CD4-positive, alpha-beta T cell treated with Interleukin-17A for 4 hours (primary cell): ENCODE data around the gene PTPRJ.

Experiments
- DNase-seq: peaks from one replicate; pipeline ENCODE4 v3.0.0-alpha.2; 2020; ENCODE audit warnings: mixed read lengths

PTPRJ gene

DNA sequence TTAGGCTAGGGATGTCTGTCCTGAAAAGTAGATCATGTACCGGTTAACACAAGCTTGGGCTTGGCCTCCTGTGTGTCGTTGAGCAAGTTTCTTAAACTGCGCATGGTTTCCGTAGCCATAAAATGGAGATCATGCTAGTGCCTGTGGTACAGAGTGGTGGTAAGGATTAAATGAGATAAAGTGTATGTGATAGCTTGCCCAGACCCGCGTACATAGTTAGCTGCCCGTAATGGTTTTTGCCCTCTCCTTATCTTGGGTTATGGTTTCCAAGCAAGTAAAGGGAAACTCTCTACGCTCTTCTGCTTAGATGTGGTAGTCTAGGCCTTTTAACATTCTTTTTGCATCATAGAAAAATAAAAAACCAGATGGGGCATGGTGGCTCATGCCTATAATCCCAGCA lies 11.0 kb upstream of the PTPRJ start:
- DNase-seq, result no peak

GRCh38 chr11:47971501-47971900 lies 8.9 kb upstream of the PTPRJ start:
- no peak for DNase-seq

DNA sequence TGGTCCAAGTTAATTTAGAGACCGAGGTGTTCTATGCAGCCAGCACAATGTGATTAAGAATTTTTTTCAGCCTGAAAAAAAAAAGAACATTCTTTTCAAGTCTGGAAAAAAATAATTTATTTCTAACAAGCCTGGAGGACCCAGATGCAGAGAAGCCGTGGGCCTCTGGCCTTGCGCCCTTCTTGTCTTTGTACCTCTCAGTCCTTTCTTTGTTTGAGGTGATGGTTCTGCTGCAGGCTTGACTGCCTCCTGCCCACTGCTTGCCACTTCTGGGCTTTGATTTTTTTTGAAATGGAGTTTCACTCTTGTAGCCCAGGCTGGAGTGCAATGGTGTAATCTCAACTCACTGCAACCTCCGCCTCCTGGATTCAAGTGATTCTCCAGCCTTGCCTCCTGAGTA lies 7.2 kb upstream of the PTPRJ start:
- DNase-seq, result no peak

DNA sequence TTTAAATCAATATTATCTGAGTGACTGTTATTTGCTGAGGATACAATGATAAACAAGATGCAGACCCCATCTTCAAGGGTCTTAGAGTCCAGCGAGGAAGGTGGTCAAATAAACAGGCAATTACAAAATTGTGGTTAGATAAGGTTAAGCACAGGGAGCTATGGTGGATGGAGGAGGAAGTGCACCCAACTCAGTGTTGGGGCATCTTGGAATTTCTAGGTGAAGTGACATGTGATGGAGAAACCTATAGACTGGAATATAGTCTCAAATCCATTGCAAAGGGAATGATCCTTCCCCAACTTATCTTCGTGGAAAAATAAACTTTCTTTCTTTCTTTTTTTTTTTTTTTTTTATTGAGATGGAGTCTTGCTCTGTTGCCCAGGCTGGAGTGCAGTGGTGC lies 3.4 kb upstream of the PTPRJ start:
- no peak for DNase-seq

- no peak for DNase-seq
Observed at GRCh38 chr11:47977623-47978022, 2.7 kb upstream of the PTPRJ start.

- DNase-seq, result no peak
Observed at GRCh38 chr11:47979378-47980087, 826 bp upstream of the PTPRJ start.

DNA sequence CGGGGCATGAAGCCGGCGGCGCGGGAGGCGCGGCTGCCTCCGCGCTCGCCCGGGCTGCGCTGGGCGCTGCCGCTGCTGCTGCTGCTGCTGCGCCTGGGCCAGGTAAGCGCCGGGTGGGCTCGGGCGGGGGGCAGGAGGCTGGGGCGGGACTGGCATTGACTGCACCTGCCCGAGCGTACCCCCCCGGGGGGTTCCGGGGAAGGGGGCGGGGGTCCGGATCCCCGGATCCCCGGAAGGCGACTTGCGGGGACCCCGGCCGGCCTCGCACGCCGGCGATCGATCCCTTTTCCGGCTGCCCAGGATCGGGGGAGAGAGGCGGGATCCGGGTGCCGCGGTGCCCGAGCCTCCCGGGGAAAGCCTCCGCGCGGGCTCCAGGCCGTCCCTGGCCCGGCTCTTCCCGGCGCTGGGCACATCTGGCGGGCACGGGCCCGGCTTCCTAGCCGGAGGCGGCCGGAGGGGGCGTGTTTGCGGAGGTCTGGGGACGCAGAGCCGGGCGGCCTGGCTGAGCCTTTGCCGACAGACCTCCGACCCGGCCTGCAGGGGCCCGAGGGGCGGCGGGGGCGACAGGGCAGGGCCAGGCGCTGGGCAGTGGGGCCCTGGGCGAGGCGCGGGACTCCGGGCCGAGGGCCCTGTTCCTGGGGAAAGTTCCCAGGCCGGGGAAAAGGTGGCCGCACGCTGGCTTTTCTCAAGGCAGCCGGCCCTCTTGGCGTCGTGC lies 705 bp downstream of the PTPRJ start:
- DNase-seq, result peak; percentile 43

GRCh38 chr11:47981667-47982404 lies 1.5 kb downstream of the PTPRJ start:
- peak; percentile 42 for DNase-seq

GRCh38 chr11:47982616-47983015 lies 2.3 kb downstream of the PTPRJ start:
- no peak for DNase-seq

- no peak for DNase-seq
Observed at GRCh38 chr11:47983464-47984397, 3.4 kb downstream of the PTPRJ start.

DNA sequence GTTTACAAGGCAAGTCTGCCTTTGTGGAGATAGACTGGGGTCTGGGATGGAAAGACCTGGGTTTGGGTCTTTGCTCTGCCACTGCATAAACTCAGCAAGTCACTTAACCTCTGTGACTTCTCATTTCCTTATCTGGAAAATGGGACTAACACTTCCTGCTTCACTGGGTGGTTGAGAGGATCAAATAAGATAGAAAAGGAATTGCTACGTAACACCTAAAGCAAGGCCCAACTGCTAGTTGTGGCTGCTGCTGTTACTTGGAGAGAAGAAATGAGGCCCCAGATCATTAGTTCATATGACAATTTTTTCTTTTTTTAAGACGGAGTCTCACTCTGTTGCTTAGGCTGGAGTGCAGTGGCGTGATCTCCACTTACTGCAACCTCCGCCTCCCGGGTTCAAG lies 5.9 kb downstream of the PTPRJ start:
- no peak for DNase-seq

GRCh38 chr11:47986742-47987141 lies 6.4 kb downstream of the PTPRJ start:
- DNase-seq, result no peak

DNA sequence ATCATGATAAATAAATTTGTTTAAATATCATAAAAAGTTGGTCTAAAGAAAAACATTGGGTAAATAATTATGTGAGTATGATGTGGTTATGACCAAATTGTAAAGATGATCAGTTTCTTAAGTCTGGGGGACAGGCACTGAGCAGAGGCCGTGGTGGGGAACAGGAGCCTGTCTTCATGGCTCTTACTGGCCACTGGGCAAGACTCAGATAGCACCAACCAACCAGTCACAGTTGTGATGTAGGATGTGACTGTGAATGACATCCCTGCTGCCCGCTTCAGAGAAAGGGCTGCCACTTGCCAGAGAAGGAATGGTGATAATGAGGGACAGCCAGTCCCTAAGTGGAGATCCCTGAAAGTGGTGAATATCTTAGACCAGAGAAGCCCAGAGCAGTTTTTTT lies 7.0 kb downstream of the PTPRJ start:
- no peak for DNase-seq

DNA sequence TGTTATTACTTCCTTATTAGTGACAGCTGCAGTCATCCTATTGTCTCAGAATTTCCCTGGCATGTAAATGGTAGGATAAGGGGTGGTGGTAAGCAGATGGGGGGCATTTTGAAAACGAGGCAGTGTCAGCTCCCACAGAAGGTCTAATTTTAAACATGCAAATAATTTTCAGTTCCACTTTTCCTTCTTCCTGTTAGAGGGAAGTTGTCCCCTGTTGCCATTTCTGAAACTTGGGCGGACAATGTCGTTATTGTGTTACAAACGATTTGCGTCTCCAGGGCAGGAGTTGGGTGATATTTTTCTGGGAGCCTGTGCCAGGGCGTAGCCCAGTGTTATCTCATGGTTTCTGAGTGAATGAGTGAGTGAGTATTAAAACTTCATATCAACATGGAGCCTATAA lies 7.4 kb downstream of the PTPRJ start:
- no peak for DNase-seq

DNA sequence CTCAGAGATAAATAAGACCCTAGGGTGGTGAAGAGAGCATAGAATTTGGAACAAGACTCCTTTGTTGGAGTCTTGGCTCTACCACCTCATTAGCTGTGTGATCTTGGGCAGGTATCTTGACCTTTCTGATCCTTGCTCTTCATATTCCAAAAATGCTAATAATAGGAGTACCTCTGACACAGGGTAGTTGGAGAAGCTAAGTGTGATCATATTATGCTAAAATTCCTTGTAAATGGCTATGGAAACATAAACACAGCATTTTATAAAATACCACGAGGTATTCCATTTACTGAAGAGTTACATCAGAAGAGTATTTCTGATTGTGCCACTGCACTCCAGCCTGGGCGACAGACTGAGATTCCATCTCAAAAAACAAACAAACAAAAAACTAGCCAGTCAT lies 9.4 kb downstream of the PTPRJ start:
- DNase-seq, result no peak

DNA sequence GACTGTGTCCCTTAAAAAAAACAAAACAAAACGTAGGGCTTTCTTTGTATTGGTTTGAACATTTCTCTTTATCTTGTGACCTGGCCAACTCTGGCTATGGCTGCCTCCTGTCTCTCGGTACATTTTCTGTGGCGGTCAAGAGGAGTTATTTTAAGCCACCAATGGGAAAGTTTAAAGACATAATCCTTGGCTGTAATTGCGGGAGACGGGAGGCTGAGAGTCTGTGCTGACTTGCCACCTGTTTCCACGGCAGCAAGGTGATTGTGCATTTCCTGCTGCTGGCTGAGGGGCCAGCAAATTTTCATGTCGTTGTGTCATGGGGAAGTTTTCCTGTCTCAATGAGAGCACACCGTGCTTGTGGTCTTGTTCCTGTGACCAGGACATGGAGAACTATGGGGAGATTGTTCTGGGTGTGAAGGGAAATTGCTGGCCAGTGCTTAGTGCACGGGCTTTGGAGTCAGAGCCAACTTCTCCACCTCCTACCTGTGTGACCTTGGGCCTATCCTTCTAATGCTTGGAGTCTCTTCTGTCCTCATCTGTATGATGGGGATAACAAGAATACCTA lies 11.0 kb downstream of the PTPRJ start:
- DNase-seq, result peak; percentile 57

DNA sequence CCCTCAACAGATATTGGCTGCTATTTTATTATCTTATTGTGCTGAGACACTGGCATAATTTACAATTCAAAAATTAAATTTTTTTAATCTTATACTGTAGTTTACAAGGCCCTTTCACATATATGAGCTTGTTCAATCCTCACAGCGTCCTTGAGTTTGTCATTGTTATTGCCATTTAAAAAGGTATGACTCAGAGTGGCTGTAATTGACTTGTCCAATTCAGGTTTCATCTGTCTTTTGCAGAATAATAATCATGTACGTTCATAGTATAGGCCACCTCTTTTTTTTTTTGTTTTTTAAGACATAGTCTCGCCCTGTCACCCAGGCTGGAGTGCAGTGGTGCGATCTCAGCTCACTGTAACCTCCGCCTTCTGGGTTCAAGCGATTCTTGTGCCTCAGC lies 11.5 kb downstream of the PTPRJ start:
- DNase-seq, result no peak

GRCh38 chr11:47992959-47993820 lies 12.8 kb downstream of the PTPRJ start:
- no peak for DNase-seq

DNA sequence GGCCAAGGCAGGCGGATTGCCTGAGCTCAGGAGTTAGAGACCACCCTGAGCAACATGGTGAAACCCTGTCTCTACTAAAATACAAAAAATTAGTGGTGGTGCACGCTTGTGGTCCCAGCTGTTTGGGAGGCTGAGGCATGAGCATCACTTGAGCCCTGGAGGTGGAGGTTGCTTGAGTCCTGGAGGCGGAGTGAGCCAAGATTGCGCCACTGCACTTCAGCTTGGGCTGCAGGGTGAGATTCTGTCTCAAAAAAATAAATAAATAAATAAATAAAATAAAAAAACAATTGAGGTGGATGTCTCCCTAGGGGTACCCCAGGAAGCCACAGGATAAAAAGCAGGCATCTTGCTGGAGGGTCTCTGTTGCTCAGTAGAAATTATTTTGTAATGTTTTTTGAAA lies 14.1 kb downstream of the PTPRJ start:
- DNase-seq, result no peak

DNA sequence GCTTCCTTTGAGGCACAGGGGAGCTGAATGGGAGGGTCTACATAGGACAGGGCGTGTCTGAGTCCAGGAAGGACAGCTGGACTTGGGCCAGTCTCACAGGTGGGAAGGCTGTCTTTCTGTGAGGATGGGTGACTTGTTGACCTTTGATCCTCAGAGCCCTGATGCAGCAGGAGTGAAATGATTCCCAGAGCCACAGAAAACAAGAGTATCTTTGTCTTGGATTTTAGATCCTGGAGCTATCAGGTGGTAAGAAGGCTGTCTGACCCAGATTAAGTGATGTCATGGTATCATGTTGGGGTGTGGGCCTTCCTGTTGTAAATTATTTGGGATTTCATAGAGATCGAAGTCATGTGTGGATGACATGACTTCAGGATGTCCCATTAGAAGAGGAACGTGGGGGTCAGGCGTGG lies 15.0 kb downstream of the PTPRJ start:
- DNase-seq, result no peak
